Osteocyte (in vitro differentiated cells): Measurements from ENCODE around the gene CCDC148. TPM values are rescaled to one million over a fixed set of nuclear protein-coding genes. Genes with fewer than 3 reads are reported as not detected.
"Not testable (repeated sequence)": the region's sequence is repeated elsewhere in the genome, so short reads cannot be mapped to it uniquely, and the experiment has no call there.

Experiments
- DNase-seq: peaks from one replicate; pipeline ENCODE4 v3.0.0; 2021; ENCODE audit warnings: mixed read lengths; ENCODE audit not compliant: unreplicated experiment; ENCODE audit errors: extremely low spot score
- H3K27ac Mint-ChIP-seq: one replicate; pipeline ENCODE4 v1.8.0; 2021; ENCODE audit warnings: mild to moderate bottlenecking, mixed read lengths; ENCODE audit not compliant: unreplicated experiment
- H3K27me3 Mint-ChIP-seq: one replicate; pipeline ENCODE4 v1.8.0; 2021; ENCODE audit warnings: mixed read lengths; ENCODE audit not compliant: unreplicated experiment
- H3K36me3 Mint-ChIP-seq: one replicate; pipeline ENCODE4 v1.8.0; 2021; ENCODE audit warnings: mixed read lengths; ENCODE audit not compliant: unreplicated experiment
- H3K4me1 Mint-ChIP-seq: one replicate; pipeline ENCODE4 v1.8.0; 2021; ENCODE audit warnings: mixed read lengths; ENCODE audit not compliant: unreplicated experiment
- H3K4me3 Mint-ChIP-seq: one replicate; pipeline ENCODE4 v1.8.0; 2021; ENCODE audit warnings: mild to moderate bottlenecking, moderate library complexity, mixed read lengths; ENCODE audit not compliant: unreplicated experiment
- H3K9me3 Mint-ChIP-seq: one replicate; pipeline ENCODE4 v1.8.0; 2021; ENCODE audit warnings: mixed read lengths; ENCODE audit not compliant: unreplicated experiment
- CTCF ChIP-seq: fragments of 200-600 bp; sonication (generic); IDR thresholded peaks from 2 replicates; pipeline ENCODE4 v1.5.0; 2021; ENCODE audit warnings: antibody characterized with exemption, mild to moderate bottlenecking, moderate library complexity
- total RNA-seq: library from RNA; stranded (reverse); gene quantifications from 2 replicates; pipeline ENCODE4 v1.2.1, GENCODE V29; 2021

CCDC148 gene
- total RNA-seq, 1 donor from 2014 or later: 2.8 TPM

- Mint-ChIP-seq H3K27me3 (no peaks in the 10 kb centered on the region), H3K36me3 (peaks cover 19% of the 10 kb centered on the region), H3K27ac (peak overlapping the region; percentile 52), H3K9me3 (peaks cover 10% of the 10 kb centered on the region), H3K4me3 (no peak overlapping the region), H3K4me1 (peaks cover 40% of the 10 kb centered on the region)
- TF ChIP-seq CTCF: no peak
- no peak for DNase-seq
Measured at GRCh38 chr2:158477202-158477601, 20.6 kb upstream of the CCDC148 start.

GRCh38 chr2:158474526-158475011 is 18.0 kb upstream of the CCDC148 start:
- peaks cover 39% of the 10 kb centered on the region for H3K36me3 Mint-ChIP-seq
- H3K27me3 Mint-ChIP-seq, DNase-seq, H3K4me3 Mint-ChIP-seq, H3K9me3 Mint-ChIP-seq, H3K27ac Mint-ChIP-seq: not testable (repeated sequence)
- peaks cover 33% of the 10 kb centered on the region for H3K4me1 Mint-ChIP-seq

- Mint-ChIP-seq H3K27ac (no peak overlapping the region), H3K27me3 (no peaks in the 10 kb centered on the region), H3K36me3 (peaks cover 42% of the 10 kb centered on the region), H3K4me3 (no peak overlapping the region), H3K4me1 (peaks cover 33% of the 10 kb centered on the region), H3K9me3 (peaks cover 10% of the 10 kb centered on the region)
- no peak for DNase-seq
- no peak for TF ChIP-seq CTCF
Measured at GRCh38 chr2:158473719-158474392, 17.3 kb upstream of the CCDC148 start.

- not testable (repeated sequence) for H3K27ac Mint-ChIP-seq, H3K4me3 Mint-ChIP-seq, H3K27me3 Mint-ChIP-seq, DNase-seq, H3K9me3 Mint-ChIP-seq
- peaks cover 28% of the 10 kb centered on the region for H3K4me1 Mint-ChIP-seq
- H3K36me3 Mint-ChIP-seq: peaks cover 42% of the 10 kb centered on the region
Measured at GRCh38 chr2:158473300-158473699, 16.7 kb upstream of the CCDC148 start.

- Mint-ChIP-seq H3K36me3 (peaks cover 42% of the 10 kb centered on the region), H3K4me1 (peaks cover 23% of the 10 kb centered on the region)
- H3K9me3 Mint-ChIP-seq, H3K27ac Mint-ChIP-seq, DNase-seq, H3K4me3 Mint-ChIP-seq, H3K27me3 Mint-ChIP-seq: not testable (repeated sequence)
Measured at GRCh38 chr2:158472829-158473228, 16.3 kb upstream of the CCDC148 start.

GRCh38 chr2:158467248-158467647 is 10.7 kb upstream of the CCDC148 start:
- H3K27ac Mint-ChIP-seq: no peak overlapping the region
- peaks cover 28% of the 10 kb centered on the region for H3K36me3 Mint-ChIP-seq
- TF ChIP-seq CTCF: no peak
- DNase-seq: no peak
- peaks cover 22% of the 10 kb centered on the region for H3K4me1 Mint-ChIP-seq
- H3K4me3 Mint-ChIP-seq: no peak overlapping the region
- H3K9me3 Mint-ChIP-seq: no peaks in the 10 kb centered on the region
- no peaks in the 10 kb centered on the region for H3K27me3 Mint-ChIP-seq
